Measurements from ENCODE around the gene ZBTB8OS.

Gene ZBTB8OS

DNA sequence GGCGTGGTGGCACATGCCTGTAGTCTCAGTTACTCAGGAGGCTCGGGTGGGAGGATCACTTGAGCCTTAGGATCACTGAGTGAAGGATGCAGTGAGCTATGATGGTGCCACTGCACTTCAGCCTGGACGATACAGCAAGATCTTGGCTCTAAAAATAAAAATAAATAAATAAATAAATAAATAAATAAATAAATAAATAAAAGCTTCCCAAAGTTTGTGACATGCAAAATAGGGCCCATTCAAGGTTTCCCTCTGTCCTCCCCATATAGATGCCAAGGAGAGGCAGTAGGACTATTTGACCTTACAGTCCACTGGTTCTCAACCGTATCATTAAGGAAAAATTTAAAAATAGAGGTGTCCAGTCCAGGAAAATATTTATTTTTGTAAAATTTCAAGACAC is 41.2 kb downstream of the ZBTB8OS start:
- Mint-ChIP-seq H3K27ac (no peak overlapping the region), H3K27me3 (ENCODE audit: low read depth) (no peaks in the 10 kb centered on the region), H3K36me3 (ENCODE audit: low read depth) (peaks cover 1% of the 10 kb centered on the region), H3K4me3 (no peak overlapping the region), H3K4me1 (ENCODE audit: low read depth) (peaks cover 5% of the 10 kb centered on the region), H3K9me3 (no peaks in the 10 kb centered on the region)

DNA sequence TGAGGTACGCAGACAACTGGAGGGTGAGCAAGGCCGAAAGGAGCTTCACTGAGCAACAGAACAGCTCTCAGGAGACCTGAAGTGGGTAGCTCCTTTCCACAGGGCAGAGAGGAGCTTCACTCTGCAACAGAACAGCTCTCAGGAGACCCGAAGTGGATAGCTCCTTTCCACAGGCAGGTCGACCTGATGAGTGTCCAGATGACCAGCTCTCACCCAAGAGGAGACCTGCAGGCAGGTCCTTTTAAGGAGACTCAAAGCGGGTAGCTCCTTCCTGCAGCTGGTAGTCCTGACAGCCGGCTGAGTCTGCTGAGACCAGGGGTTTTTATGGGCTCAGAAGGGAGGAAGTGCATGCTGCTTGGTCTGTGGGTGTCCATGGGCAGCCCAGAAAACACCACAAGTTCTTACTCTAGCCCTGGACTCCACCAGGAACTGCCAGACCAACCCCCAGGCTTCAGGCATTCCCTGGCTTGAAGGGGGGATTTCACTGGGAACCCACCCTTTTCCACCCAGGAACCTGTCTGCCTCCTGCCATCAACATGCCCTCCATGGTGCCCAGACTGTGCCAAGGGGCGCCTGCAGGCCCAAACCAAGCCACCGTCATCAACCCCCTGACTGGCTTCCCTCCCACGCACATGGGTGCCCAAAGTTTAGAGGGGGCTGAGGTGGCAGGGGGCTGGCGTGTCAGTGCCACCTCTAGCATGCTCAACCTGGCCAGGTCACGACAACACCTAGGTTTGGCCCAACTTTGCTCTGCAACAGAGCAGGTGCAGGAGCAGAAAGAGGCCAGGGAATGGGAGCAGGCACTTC is 43.6 kb downstream of the ZBTB8OS start:
- H3K9me3 Mint-ChIP-seq: no peaks in the 10 kb centered on the region
- no peaks in the 10 kb centered on the region for H3K4me1 Mint-ChIP-seq (ENCODE audit: low read depth)
- no peaks in the 10 kb centered on the region for H3K27me3 Mint-ChIP-seq (ENCODE audit: low read depth)
- H3K36me3 Mint-ChIP-seq (ENCODE audit: low read depth): no peaks in the 10 kb centered on the region
- H3K4me3 Mint-ChIP-seq: no peak overlapping the region
- no peak overlapping the region for H3K27ac Mint-ChIP-seq

DNA sequence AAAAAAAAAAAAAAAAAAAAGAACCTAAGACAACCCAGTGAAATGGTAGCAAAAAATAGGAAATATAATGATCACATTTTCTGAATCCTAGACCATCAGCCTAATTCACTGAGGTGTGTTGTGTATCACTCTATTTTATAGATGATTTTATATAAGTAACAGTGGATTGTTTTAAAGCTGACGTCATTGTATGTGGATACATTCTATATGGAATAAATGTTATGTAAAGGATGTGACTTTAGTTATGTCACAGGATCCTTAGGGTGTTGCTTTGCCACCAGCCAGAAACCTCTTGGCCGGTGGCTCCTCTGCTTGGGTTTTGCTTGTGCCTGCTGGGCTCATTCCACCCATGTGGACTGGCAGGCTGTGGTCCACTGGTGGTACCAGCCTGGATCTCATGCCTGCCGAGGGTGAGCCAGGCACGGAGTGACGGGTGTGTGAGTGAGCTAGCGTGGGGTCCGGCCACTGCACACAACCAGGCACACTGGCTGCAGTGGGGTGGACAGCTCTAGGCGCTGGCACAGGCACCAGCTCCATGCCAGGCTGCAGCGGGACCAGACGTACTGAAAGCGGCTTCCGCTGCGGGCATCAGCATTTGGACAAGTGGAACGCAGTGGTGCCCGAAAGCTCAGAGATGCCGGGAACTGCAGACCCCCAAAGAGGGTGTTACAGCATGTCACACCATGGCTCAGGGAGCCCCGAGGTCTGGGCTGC is 44.5 kb downstream of the ZBTB8OS start:
- no peak overlapping the region for H3K27ac Mint-ChIP-seq
- no peaks in the 10 kb centered on the region for H3K27me3 Mint-ChIP-seq (ENCODE audit: low read depth)
- H3K36me3 Mint-ChIP-seq (ENCODE audit: low read depth): no peaks in the 10 kb centered on the region
- no peak overlapping the region for H3K4me3 Mint-ChIP-seq
- no peaks in the 10 kb centered on the region for H3K4me1 Mint-ChIP-seq (ENCODE audit: low read depth)
- H3K9me3 Mint-ChIP-seq: no peaks in the 10 kb centered on the region

DNA sequence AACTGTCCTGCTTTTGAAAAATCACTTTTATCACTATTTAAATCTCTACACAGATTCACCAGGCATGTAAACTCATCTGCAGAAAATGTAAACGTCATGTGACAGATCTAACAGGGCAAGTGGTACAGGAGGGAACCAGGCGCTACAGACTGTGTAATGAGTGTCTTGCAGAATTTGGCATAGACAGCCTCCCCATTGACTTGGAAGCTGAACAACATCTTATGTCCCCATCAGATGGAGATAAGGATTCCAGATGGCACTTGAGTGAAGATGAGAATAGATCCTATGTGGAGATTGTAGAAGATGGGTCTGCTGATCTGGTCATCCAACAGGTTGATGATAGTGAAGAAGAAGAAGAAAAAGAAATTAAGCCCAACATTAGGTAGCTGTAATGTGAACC is 50.3 kb downstream of the ZBTB8OS start:
- Mint-ChIP-seq H3K27ac (no peak overlapping the region), H3K36me3 (ENCODE audit: low read depth) (no peaks in the 10 kb centered on the region), H3K9me3 (no peaks in the 10 kb centered on the region), H3K27me3 (ENCODE audit: low read depth) (peaks cover 6% of the 10 kb centered on the region), H3K4me3 (no peak overlapping the region), H3K4me1 (ENCODE audit: low read depth) (no peaks in the 10 kb centered on the region)

DNA sequence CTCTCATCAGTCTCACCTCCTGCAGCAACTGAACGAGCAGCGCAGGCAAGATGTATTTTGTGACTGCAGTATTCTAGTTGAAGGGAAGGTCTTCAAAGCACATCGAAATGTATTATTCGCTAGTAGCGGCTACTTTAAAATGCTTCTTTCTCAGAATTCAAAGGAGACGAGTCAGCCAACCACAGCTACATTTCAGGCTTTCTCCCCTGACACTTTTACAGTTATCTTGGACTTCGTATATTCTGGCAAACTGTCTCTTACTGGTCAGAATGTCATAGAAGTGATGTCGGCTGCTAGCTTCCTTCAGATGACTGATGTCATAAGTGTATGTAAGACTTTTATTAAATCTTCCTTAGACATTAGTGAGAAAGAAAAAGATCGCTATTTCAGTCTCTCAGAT is 57.4 kb downstream of the ZBTB8OS start:
- H3K27me3 Mint-ChIP-seq (ENCODE audit: low read depth): peaks cover 10% of the 10 kb centered on the region
- no peak overlapping the region for H3K27ac Mint-ChIP-seq
- no peaks in the 10 kb centered on the region for H3K9me3 Mint-ChIP-seq
- H3K36me3 Mint-ChIP-seq (ENCODE audit: low read depth): no peaks in the 10 kb centered on the region
- no peaks in the 10 kb centered on the region for H3K4me1 Mint-ChIP-seq (ENCODE audit: low read depth)
- H3K4me3 Mint-ChIP-seq: no peak overlapping the region

DNA sequence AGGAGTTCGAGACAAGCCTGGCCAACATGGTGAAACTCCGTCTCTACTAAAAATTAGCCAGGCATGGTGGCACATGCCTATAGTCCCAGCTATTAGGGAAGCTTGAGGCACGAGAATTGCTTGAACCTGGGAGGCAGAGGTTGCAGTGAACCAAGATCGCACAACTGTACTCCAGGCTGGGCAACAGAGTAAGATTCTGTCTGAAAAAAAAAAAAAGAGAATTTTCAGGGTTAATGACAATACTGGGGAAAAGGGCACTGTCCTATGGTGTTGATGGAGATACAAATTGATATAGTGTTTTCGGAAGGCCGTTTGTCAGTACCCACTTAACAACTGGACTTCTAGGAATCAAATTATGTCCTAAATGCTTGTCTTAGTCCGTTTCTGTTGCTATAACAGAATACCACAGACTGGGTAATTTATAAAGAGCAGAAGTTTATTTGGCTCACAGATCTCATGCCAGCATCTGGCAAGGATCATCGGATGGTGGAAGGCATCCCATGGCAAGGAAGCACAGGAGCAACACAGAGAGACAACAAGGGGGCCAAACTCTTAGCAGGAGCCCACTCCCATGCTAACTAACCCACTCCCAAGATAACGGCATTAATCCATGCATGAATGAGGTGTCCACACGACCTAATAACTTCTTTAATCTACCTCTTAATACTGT is 69.9 kb downstream of the ZBTB8OS start:
- no peak overlapping the region for H3K4me3 Mint-ChIP-seq
- no peak overlapping the region for H3K27ac Mint-ChIP-seq
- H3K4me1 Mint-ChIP-seq (ENCODE audit: low read depth): no peaks in the 10 kb centered on the region
- H3K27me3 Mint-ChIP-seq (ENCODE audit: low read depth): peaks cover 3% of the 10 kb centered on the region
- no peaks in the 10 kb centered on the region for H3K9me3 Mint-ChIP-seq
- no peaks in the 10 kb centered on the region for H3K36me3 Mint-ChIP-seq (ENCODE audit: low read depth)

Measured in T-helper 1 cell treated with Interleukin-12 subunit alpha and Interleukin-12 subunit beta and Interleukin-4 antibody, amounts not matched to agents 30 μg/mL and 1 μg/mL, for 36 hours (primary cell).